Thyroid gland (tissue), 4 donors: ENCODE results near the gene EIF4B. TPM values are rescaled to one million over a fixed set of nuclear protein-coding genes. Genes with fewer than 3 reads are reported as not detected.
A peak's percentile ranks its signal among the peaks of the same experiment; 100 is the strongest.

ENCODE experiments used
- DNase-seq, 2 donors: peaks; one replicate each; pipeline ENCODE4 v3.0.0-alpha.2; 2019
- H3K27ac ChIP-seq, 3 donors: fragments of 200-600 bp; sonication (generic); 1 replicate in 2 of 3; 2 replicates in 1 of 3; pipeline ENCODE4 v1.5.1; 2016 to 2019; ENCODE audit warnings: mild to moderate bottlenecking in 1 of 3, moderate library complexity in 1 of 3
- H3K27me3 ChIP-seq: fragments of 200-600 bp; sonication (generic); one replicate; pipeline ENCODE4 v1.5.1; 2019
- H3K36me3 ChIP-seq, 2 donors: fragments of 200-600 bp; sonication (generic); one replicate each; pipeline ENCODE4 v1.5.1; 2016 to 2019
- H3K4me1 ChIP-seq, 2 donors: fragments of 200-600 bp; sonication (generic); one replicate each; pipeline ENCODE4 v1.5.1; 2017 to 2019
- H3K4me3 ChIP-seq, 3 donors: fragments of 200-600 bp; sonication (generic); replicated peaks in 1 of 3; 1 replicate in 2 of 3; 2 replicates in 1 of 3; pipeline ENCODE4 v1.5.1; 2016; ENCODE audit warnings: mild to moderate bottlenecking in 1 of 3
- H3K9me3 ChIP-seq: fragments of 200-600 bp; sonication (generic); one replicate; pipeline ENCODE4 v1.5.1; 2017
- CTCF ChIP-seq, 6 experiments: fragments of 200-600 bp in 3 of 6; fragments of 450-650 bp in 3 of 6; sonication (generic) in 3 of 6; IDR thresholded peaks; one replicate each; pipeline ENCODE4 v1.5.1; 2016 to 2019; ENCODE audit warnings: antibody characterized with exemption in 6 of 6, mild to moderate bottlenecking in 2 of 6, inconsistent platforms in 1 of 6, moderate library complexity in 1 of 6
- POLR2A ChIP-seq, 2 donors: fragments of 450-650 bp; IDR thresholded peaks; one replicate each; pipeline ENCODE4 v1.6.1; 2017; ENCODE audit warnings: antibody characterized with exemption in 2 of 2, mild to moderate bottlenecking in 2 of 2, moderate library complexity in 1 of 2
- WGBS, 2 donors: methylation state at CpG; one replicate each; pipeline ENCODE4 v1.1.5; 2017; 5-methylcytosine and 5-hydroxymethylcytosine counted together
- intact Hi-C: fragments of 100-400 bp; cut with DNase I; formaldehyde crosslinking; loops from one replicate; pipeline ENCODE4 v1.15.1; 2023
- total RNA-seq, 4 donors: library from RNA; depleted of rRNA; stranded (reverse); fragments of >200 nt; gene quantifications; one replicate each; pipeline ENCODE4 v1.2.3, GENCODE V29; 2016

The EIF4B gene
- total RNA-seq, 4 donors from 2014 or later = 428 to 704 (median 567) TPM

GRCh38 chr12:52992699-52993557 is 13.3 kb upstream of the EIF4B start:
- WGBS, 2 donors = 64 to 74% methylated on average over 7 of the region's 7 CpGs
- H3K4me3 ChIP-seq = no peak overlapping the region
- H3K9me3 ChIP-seq = no peaks in the 10 kb centered on the region
- H3K4me1 ChIP-seq = peaks cover 12 to 15% of the 10 kb centered on the region in 2 donors
- no peaks in the 10 kb centered on the region for H3K36me3 ChIP-seq
- intact Hi-C loops = no loop called here
- peak overlapping the region; percentile 41 to 63 (median 52) for H3K27ac ChIP-seq
- TF ChIP-seq POLR2A (IDR thresholded peaks at IDR 0.05) (no peak), CTCF (IDR thresholded peaks at IDR 0.05) (no peak)
- no peak for DNase-seq
- H3K27me3 ChIP-seq = no peaks in the 10 kb centered on the region

- Histone ChIP-seq H3K27ac (peak overlapping the region; percentile 41 to 63 (median 52)), H3K9me3 (no peaks in the 10 kb centered on the region), H3K36me3 (no peaks in the 10 kb centered on the region), H3K4me1 (peaks cover 12 to 15% of the 10 kb centered on the region in 2 donors), H3K4me3 (no peak overlapping the region), H3K27me3 (no peaks in the 10 kb centered on the region)
- DNase-seq = peak; percentile 14 to 41
- intact Hi-C loops = no loop called here
- TF ChIP-seq CTCF (IDR thresholded peaks at IDR 0.05) (no peak), POLR2A (IDR thresholded peaks at IDR 0.05) (no peak)
Measured at GRCh38 chr12:52993558-52993869, 12.7 kb upstream of the EIF4B start.

- intact Hi-C loops = no loop called here
Measured at GRCh38 chr12:53004178-53004577, 2.1 kb upstream of the EIF4B start.

GRCh38 chr12:53004582-53004981 is 1.7 kb upstream of the EIF4B start:
- Histone ChIP-seq H3K36me3 (no peaks in the 10 kb centered on the region), H3K4me3 (no peak overlapping the region), H3K27me3 (no peaks in the 10 kb centered on the region), H3K4me1 (peaks cover 23 to 32% of the 10 kb centered on the region in 2 donors), H3K9me3 (no peaks in the 10 kb centered on the region), H3K27ac (no peak overlapping the region)
- intact Hi-C loops = no loop called here
- DNase-seq = no peak
- WGBS, 2 donors = 82 to 85% methylated on average over 2 of the region's 2 CpGs
- TF ChIP-seq CTCF (IDR thresholded peaks at IDR 0.05) (no peak), POLR2A (IDR thresholded peaks at IDR 0.05) (no peak)

More at GRCh38 chr12:53004178-53004577, 2.1 kb upstream of the EIF4B start:
- Histone ChIP-seq H3K36me3 (no peaks in the 10 kb centered on the region), H3K27ac (no peak overlapping the region), H3K4me3 (no peak overlapping the region), H3K27me3 (no peaks in the 10 kb centered on the region), H3K9me3 (no peaks in the 10 kb centered on the region), H3K4me1 (peaks cover 19 to 28% of the 10 kb centered on the region in 2 donors)
- 40 to 49% methylated on average over 5 of the region's 5 CpGs for WGBS, 2 donors
- DNase-seq = no peak
- TF ChIP-seq CTCF (IDR thresholded peaks at IDR 0.05) (no peak), POLR2A (IDR thresholded peaks at IDR 0.05) (no peak)

- DNase-seq = peak; percentile 14 to 18
- no peaks in the 10 kb centered on the region for H3K9me3 ChIP-seq
- no peaks in the 10 kb centered on the region for H3K36me3 ChIP-seq
- H3K27ac ChIP-seq = peak overlapping the region in 2 of 3 donors; percentile 64 to 95
- H3K4me3 ChIP-seq = peak overlapping the region in 2 of 3 donors; percentile 28 to 39
- H3K27me3 ChIP-seq = no peaks in the 10 kb centered on the region
- WGBS, 2 donors = 12 to 16% methylated on average over 27 to 28 of the region's 28 CpGs
- intact Hi-C loops = no loop called here
- peaks cover 30 to 39% of the 10 kb centered on the region in 2 donors for H3K4me1 ChIP-seq
- TF ChIP-seq CTCF (IDR thresholded peaks at IDR 0.05) (no peak), POLR2A (IDR thresholded peaks at IDR 0.05) (no peak)
Measured at GRCh38 chr12:53005215-53005985, 856 bp upstream of the EIF4B start.
